Testis (tissue), 2 donors: Measurements from ENCODE around the gene BSN.

Experiments
- POLR2A ChIP-seq: fragments of 450-650 bp; IDR thresholded peaks from one replicate; pipeline ENCODE4 v1.6.1; 2017; ENCODE audit warnings: antibody characterized with exemption, mild to moderate bottlenecking, moderate library complexity
- TF ChIP-seq, protein P1 (sequence below), 3 experiments: fragments of 450-650 bp in 2 of 3; fragments of 200-600 bp in 1 of 3; sonication (generic) in 1 of 3; IDR thresholded peaks; one replicate each; pipeline ENCODE4 v1.5.1; 2016 to 2019; ENCODE audit warnings: antibody characterized with exemption in 3 of 3, mild to moderate bottlenecking in 2 of 3, moderate library complexity in 1 of 3

GRCh38 chr3:49706456-49707112 is 152.3 kb downstream of the BSN start:
- TF ChIP-seq, protein P1, sequence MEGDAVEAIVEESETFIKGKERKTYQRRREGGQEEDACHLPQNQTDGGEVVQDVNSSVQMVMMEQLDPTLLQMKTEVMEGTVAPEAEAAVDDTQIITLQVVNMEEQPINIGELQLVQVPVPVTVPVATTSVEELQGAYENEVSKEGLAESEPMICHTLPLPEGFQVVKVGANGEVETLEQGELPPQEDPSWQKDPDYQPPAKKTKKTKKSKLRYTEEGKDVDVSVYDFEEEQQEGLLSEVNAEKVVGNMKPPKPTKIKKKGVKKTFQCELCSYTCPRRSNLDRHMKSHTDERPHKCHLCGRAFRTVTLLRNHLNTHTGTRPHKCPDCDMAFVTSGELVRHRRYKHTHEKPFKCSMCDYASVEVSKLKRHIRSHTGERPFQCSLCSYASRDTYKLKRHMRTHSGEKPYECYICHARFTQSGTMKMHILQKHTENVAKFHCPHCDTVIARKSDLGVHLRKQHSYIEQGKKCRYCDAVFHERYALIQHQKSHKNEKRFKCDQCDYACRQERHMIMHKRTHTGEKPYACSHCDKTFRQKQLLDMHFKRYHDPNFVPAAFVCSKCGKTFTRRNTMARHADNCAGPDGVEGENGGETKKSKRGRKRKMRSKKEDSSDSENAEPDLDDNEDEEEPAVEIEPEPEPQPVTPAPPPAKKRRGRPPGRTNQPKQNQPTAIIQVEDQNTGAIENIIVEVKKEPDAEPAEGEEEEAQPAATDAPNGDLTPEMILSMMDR (IDR thresholded peaks at IDR 0.05): no peak
- no peak for TF ChIP-seq POLR2A
